ENCODE results near the gene PRR5.

- TF ChIP-seq CTCF (IDR thresholded peaks at IDR 0.05) (no peak), POLR2A (IDR thresholded peaks at IDR 0.05) (no peak), POLR2AphosphoS5 (IDR thresholded peaks at IDR 0.05) (no peak)
Measured at GRCh38 chr22:44739024-44739423, 37.0 kb downstream of the PRR5 start.
